ENCODE measurements around the gene ZNF415. TPM values are rescaled to one million over a fixed set of nuclear protein-coding genes. Genes with fewer than 3 reads are reported as not detected.

The ZNF415 gene
- total RNA-seq, 2 experiments from 2014 or later, result 0.31 to 0.84 TPM

DNA sequence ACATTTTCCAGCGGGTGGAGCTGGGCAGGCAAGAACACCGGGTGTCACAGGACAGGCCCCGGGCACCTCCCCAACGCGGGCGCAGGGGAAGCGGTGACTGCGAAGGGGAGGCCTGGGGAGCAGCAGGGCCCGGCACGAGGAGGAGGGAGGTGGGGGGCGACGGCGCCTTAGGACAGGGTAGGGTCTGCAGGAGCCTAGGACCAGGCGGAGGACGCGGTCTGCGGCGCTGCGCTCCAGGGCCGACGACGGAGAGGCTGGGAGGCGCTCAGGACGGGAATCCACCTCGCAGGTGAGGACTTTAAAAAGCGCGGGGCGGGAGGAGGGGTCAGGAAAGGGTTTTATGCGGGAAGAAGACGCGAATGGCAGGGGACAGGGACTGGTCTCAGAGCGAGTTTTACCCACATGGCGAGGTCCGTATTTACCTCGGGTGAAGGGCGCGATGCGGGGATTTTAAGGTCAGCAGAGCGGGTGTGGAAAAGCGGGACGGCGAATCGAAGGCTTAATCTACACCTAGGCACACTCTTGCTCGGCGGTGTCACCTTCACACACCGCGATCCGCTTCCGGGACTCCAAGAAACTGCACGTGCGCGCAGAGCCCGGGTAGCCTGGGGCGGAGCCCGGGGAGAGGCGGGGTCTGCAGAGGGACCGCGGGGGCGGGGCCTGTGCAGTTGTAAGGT, 74.7 kb downstream of the ZNF415 start:
- ChIA-PET POLR2A (no interaction called here), CTCF (no interaction called here)

Other genes starting within 250 kb of the ZNF415 start
- 10 to 100 TPM; 11.2 to 13.3 TPM for gene ZNF320, start 235.3 kb downstream of the ZNF415 start, total RNA-seq
- gene ZNF888, start 209.5 kb downstream of the ZNF415 start, total RNA-seq, result 1 to 10 TPM; 3.6 to 4.4 TPM
- 10 to 100 TPM in 1 of 2 experiments, 1 to 10 TPM in 1; 9.0 to 10.0 TPM for gene ZNF816, start 170.0 kb downstream of the ZNF415 start, total RNA-seq
- not detected for gene ERVV-1, start 119.0 kb downstream of the ZNF415 start, total RNA-seq
- not detected for gene ERVV-2, start 88.2 kb downstream of the ZNF415 start, total RNA-seq
- gene ZNF160, start 29.5 kb downstream of the ZNF415 start, total RNA-seq, result 10 to 100 TPM; 21.9 to 22.8 TPM
- gene ZNF347, start 26.1 kb upstream of the ZNF415 start, total RNA-seq, result 1 to 10 TPM; 6.7 to 7.8 TPM
- 1 to 10 TPM; 3.5 to 4.3 TPM for gene ZNF665, start 60.4 kb upstream of the ZNF415 start, total RNA-seq
- 1 to 10 TPM; 4.9 to 5.0 TPM for gene ZNF677, start 122.0 kb upstream of the ZNF415 start, total RNA-seq
- not detected for gene VN1R2, start 125.4 kb upstream of the ZNF415 start, total RNA-seq
- gene VN1R4, start 134.8 kb upstream of the ZNF415 start, total RNA-seq, result not detected
- 1 to 10 TPM; 4.8 to 5.1 TPM for gene ZNF845, start 200.8 kb upstream of the ZNF415 start, total RNA-seq
- gene ZNF525, start 232.8 kb upstream of the ZNF415 start, total RNA-seq, result 10 to 100 TPM; 17.0 to 18.3 TPM

Data from activated CD8-positive, alpha-beta memory T cell treated with anti-CD3 and anti-CD28 coated beads for 36 hours (primary cell).